ENCODE measurements around the gene ARL4A.

DNA sequence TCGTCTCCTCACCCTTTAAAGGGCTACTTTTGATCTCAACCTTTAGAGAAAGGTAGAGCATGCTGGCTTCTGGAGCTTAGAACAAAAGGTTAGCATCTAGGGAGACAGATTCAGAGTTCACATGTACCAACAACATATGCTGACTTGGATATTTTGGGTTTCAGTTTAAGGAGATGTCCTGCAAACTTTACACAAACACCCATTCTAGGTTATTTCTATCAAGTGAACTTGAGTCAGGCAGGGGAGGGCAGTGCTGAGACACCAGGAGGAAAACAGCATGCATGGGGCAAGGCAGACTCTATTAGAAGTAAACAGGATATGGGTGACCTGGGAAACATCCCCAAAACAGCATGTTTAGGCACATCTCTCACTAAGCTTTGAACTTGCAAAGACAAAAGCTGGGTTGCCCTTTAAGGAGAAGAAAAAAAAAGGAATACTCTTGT, 43.8 kb downstream of the ARL4A start:
- no peak for TF ChIP-seq POLR2AphosphoS5 (IDR thresholded peaks at IDR 0.05; ENCODE audit: low read depth, low read length)
- TF ChIP-seq, protein P1, sequence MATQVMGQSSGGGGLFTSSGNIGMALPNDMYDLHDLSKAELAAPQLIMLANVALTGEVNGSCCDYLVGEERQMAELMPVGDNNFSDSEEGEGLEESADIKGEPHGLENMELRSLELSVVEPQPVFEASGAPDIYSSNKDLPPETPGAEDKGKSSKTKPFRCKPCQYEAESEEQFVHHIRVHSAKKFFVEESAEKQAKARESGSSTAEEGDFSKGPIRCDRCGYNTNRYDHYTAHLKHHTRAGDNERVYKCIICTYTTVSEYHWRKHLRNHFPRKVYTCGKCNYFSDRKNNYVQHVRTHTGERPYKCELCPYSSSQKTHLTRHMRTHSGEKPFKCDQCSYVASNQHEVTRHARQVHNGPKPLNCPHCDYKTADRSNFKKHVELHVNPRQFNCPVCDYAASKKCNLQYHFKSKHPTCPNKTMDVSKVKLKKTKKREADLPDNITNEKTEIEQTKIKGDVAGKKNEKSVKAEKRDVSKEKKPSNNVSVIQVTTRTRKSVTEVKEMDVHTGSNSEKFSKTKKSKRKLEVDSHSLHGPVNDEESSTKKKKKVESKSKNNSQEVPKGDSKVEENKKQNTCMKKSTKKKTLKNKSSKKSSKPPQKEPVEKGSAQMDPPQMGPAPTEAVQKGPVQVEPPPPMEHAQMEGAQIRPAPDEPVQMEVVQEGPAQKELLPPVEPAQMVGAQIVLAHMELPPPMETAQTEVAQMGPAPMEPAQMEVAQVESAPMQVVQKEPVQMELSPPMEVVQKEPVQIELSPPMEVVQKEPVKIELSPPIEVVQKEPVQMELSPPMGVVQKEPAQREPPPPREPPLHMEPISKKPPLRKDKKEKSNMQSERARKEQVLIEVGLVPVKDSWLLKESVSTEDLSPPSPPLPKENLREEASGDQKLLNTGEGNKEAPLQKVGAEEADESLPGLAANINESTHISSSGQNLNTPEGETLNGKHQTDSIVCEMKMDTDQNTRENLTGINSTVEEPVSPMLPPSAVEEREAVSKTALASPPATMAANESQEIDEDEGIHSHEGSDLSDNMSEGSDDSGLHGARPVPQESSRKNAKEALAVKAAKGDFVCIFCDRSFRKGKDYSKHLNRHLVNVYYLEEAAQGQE (IDR thresholded peaks at IDR 0.05; ENCODE audit: insufficient read depth in 1 of 2, low read depth in 2 of 2, low read length in 2 of 2) = no peak
- TF ChIP-seq SIN3A (IDR thresholded peaks at IDR 0.05; ENCODE audit: borderline replicate concordance, insufficient read depth, low read length) = no peak
- no peak for TF ChIP-seq TAF1 (IDR thresholded peaks at IDR 0.05; ENCODE audit: borderline replicate concordance, insufficient read depth, low read length)
